NT2/D1 (cell line): ENCODE results near the gene FAM210B.

Source experiments
- SUZ12 ChIP-seq: IDR thresholded peaks from 2 replicates; pipeline ENCODE4 v1.6.1; 2011; ENCODE audit not compliant: insufficient read length, insufficient read depth; ENCODE audit errors: extremely low read depth
- YY1 ChIP-seq: IDR thresholded peaks from 2 replicates; pipeline ENCODE4 v1.6.1; 2011; ENCODE audit not compliant: insufficient read length, insufficient read depth
- ZNF274 ChIP-seq: IDR thresholded peaks from 2 replicates; pipeline ENCODE4 v1.6.1; 2011; ENCODE audit warnings: mild to moderate bottlenecking, low read depth, low read length

- TF ChIP-seq ZNF274 = no peak
- TF ChIP-seq YY1 = no peak
- TF ChIP-seq SUZ12 = no peak
These were observed 704 bp upstream of the FAM210B start for GRCh38 chr20:56358070-56358469.
